ENCODE results near the gene HNRNPM. TPM values are rescaled to one million over a fixed set of nuclear protein-coding genes. Genes with fewer than 3 reads are reported as not detected.
A peak's percentile ranks its signal among the peaks of the same experiment; 100 is the strongest.
"Not testable (repeated sequence)": the region's sequence is repeated elsewhere in the genome, so short reads cannot be mapped to it uniquely, and the experiment has no call there.

HNRNPM gene
- total RNA-seq, 1 donor from 2014 or later = 152 TPM

DNA sequence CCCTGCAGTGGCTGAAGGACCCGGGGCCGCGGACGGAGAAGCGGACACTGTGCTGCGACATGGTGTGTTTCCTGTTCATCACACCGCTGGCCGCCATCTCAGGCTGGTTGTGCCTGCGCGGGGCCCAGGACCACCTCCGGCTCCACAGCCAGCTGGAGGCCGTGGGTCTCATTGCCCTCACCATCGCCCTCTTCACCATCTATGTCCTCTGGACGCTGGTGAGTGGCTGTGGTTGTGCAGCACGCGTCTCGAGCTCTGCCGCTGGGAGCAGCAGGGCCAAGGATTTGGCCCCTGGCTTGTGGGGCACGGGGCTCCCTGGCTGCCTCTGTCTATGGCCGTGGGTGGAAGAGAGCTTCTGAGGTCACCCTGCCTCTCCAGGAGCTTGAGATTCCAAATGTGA is 14.1 kb upstream of the HNRNPM start:
- ATAC-seq (no peak), DNase-seq (no peak)
- Histone ChIP-seq H3K27ac (no peak overlapping the region), H3K9me3 (no peaks in the 10 kb centered on the region), H3K27me3 (ENCODE audit: low read depth) (no peaks in the 10 kb centered on the region), H3K4me1 (peaks cover 13% of the 10 kb centered on the region), H3K4me3 (no peak overlapping the region), H3K36me3 (peaks cover 47% of the 10 kb centered on the region)
- intact Hi-C loops (cut with DNase I) = no loop called here
- TF ChIP-seq, protein P1, sequence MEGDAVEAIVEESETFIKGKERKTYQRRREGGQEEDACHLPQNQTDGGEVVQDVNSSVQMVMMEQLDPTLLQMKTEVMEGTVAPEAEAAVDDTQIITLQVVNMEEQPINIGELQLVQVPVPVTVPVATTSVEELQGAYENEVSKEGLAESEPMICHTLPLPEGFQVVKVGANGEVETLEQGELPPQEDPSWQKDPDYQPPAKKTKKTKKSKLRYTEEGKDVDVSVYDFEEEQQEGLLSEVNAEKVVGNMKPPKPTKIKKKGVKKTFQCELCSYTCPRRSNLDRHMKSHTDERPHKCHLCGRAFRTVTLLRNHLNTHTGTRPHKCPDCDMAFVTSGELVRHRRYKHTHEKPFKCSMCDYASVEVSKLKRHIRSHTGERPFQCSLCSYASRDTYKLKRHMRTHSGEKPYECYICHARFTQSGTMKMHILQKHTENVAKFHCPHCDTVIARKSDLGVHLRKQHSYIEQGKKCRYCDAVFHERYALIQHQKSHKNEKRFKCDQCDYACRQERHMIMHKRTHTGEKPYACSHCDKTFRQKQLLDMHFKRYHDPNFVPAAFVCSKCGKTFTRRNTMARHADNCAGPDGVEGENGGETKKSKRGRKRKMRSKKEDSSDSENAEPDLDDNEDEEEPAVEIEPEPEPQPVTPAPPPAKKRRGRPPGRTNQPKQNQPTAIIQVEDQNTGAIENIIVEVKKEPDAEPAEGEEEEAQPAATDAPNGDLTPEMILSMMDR (IDR thresholded peaks at IDR 0.05) = no peak

DNA sequence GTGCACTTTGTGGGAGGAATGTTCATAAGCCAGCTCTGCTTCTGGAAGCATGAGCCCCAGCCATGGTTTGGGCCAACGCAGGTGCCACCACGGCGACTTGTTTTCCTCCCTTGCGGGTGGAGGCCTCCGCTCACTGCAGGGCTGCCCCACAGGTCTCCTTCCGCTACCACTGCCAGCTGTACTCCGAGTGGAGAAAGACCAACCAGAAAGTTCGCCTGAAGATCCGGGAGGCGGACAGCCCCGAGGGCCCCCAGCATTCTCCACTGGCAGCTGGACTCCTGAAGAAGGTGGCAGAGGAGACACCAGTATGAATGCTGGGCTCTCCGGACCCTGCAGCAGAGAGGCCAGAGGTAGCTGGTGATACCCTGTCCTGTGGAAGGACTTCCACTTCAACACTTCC is 6.5 kb upstream of the HNRNPM start:
- DNase-seq (no peak), ATAC-seq (no peak)
- TF ChIP-seq, protein P1 (IDR thresholded peaks at IDR 0.05) = no peak
- intact Hi-C loops (cut with DNase I) = no loop called here
- Histone ChIP-seq H3K36me3 (peaks cover 24% of the 10 kb centered on the region), H3K4me3 (no peak overlapping the region), H3K4me1 (peaks cover 13% of the 10 kb centered on the region), H3K9me3 (no peaks in the 10 kb centered on the region), H3K27ac (no peak overlapping the region), H3K27me3 (ENCODE audit: low read depth) (no peaks in the 10 kb centered on the region)

DNA sequence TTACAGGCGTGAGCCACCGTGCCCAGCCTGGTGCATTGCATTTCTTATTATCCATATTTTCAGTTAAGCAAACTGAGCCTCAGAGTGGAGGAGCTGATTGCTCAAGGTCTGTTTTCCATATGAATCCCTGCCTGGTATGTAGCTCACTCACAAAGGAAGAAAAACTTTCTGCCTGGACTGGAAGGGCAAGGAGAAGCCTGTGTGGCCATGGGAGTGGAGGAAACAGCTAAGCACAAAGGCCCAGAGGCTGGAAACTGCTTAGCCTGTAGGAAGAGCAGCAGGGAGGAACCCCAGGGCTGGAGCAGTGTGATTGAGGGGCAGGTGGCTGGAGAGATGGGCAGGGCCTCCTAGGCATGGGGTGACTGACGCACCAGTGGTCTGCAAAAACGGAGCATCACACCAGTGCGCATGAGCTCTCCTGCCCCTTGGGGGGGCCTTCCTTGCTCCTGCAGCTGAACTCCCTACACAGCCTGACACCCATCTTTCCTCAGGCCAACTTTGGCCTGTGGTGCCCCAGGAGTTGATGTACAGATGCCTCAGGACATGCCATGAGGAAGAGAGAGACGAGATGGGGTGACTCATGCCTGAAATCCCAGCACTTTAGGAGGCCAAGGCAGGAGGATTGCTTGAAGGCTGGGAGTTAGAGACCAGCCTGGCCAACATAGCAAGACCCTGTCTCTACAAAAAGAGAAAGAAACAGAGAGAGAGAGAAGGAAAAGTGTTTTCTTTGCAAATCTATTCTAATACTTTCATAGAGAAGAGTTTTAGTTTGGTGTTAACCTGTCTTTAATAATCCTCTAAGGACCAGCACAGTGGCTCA is 2.8 kb upstream of the HNRNPM start:
- intact Hi-C loops (cut with DNase I) = no loop called here
- Histone ChIP-seq H3K4me3 (no peak overlapping the region), H3K27me3 (ENCODE audit: low read depth) (no peaks in the 10 kb centered on the region), H3K4me1 (peaks cover 22% of the 10 kb centered on the region), H3K36me3 (peaks cover 29% of the 10 kb centered on the region), H3K9me3 (no peaks in the 10 kb centered on the region), H3K27ac (no peak overlapping the region)
- no peak for DNase-seq
- TF ChIP-seq, protein P1 (IDR thresholded peaks at IDR 0.05) = no peak
- no peak for ATAC-seq

DNA sequence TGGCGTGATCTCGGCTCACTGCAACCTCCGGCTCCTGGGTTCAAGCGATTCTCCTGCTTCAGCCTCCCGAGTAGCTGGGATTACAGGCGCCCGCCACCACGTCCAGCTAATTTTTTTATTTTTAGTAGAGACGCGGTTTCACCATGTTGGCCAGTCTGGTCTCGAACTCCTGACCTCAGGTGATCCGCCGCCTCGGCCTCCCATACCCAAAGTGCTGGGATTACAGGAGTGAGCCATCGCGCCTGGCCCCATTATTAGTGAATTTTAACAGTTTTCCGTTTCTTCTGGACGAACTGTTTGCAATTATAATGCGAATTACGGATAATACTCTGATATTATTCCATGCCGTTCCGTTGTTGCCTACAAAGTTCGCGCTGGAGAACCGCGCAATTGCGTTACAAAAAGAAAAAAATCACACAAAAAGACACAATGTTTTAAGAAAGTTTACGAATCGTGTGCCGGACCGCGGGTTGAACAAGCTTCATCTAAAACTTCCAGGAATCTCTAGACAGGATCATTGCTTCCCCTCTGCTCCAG is 567 bp upstream of the HNRNPM start:
- Histone ChIP-seq H3K36me3 (peaks cover 18% of the 10 kb centered on the region), H3K4me1 (peaks cover 45% of the 10 kb centered on the region), H3K27ac (peak overlapping the region; percentile 99), H3K4me3 (peak overlapping the region; percentile 100)
- H3K27me3 ChIP-seq (ENCODE audit: low read depth); DNase-seq; H3K9me3 ChIP-seq; intact Hi-C loops (cut with DNase I); ATAC-seq: not testable (repeated sequence)

GRCh38 chr19:8445488-8446001 is 770 bp downstream of the HNRNPM start:
- Histone ChIP-seq H3K4me3 (peak overlapping the region; percentile 100), H3K27me3 (ENCODE audit: low read depth) (no peaks in the 10 kb centered on the region), H3K27ac (peak overlapping the region; percentile 99), H3K4me1 (peaks cover 55% of the 10 kb centered on the region), H3K36me3 (peaks cover 15% of the 10 kb centered on the region), H3K9me3 (no peaks in the 10 kb centered on the region)
- TF ChIP-seq, protein P1 (IDR thresholded peaks at IDR 0.05) = no peak
- intact Hi-C loops (cut with DNase I) = no loop called here
- ATAC-seq (peak; percentile 76 to 77), DNase-seq (peak; percentile 72)

Measured in lower lobe of right lung (tissue), 2 donors.